ENCODE measurements around the gene RWDD4.

GRCh38 chr4:183610613-183611012 lies 48.4 kb downstream of the RWDD4 start:
- TF ChIP-seq, protein P1, sequence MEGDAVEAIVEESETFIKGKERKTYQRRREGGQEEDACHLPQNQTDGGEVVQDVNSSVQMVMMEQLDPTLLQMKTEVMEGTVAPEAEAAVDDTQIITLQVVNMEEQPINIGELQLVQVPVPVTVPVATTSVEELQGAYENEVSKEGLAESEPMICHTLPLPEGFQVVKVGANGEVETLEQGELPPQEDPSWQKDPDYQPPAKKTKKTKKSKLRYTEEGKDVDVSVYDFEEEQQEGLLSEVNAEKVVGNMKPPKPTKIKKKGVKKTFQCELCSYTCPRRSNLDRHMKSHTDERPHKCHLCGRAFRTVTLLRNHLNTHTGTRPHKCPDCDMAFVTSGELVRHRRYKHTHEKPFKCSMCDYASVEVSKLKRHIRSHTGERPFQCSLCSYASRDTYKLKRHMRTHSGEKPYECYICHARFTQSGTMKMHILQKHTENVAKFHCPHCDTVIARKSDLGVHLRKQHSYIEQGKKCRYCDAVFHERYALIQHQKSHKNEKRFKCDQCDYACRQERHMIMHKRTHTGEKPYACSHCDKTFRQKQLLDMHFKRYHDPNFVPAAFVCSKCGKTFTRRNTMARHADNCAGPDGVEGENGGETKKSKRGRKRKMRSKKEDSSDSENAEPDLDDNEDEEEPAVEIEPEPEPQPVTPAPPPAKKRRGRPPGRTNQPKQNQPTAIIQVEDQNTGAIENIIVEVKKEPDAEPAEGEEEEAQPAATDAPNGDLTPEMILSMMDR (IDR thresholded peaks at IDR 0.05): no peak
- no peak for TF ChIP-seq POLR2A (IDR thresholded peaks at IDR 0.05)
